Ishikawa (cell line): ENCODE data around the gene COA1.

Experiments
- CEBPB ChIP-seq: IDR thresholded peaks from 2 replicates; pipeline ENCODE4 v1.6.1; 2012
- CREB1 ChIP-seq: IDR thresholded peaks from 2 replicates; pipeline ENCODE4 v1.6.1; 2012; ENCODE audit warnings: low read depth
- EGR1 ChIP-seq: IDR thresholded peaks from 2 replicates; pipeline ENCODE4 v1.6.1; 2012
- NFIC ChIP-seq: IDR thresholded peaks from 2 replicates; pipeline ENCODE4 v1.6.1; 2012
- RAD21 ChIP-seq: IDR thresholded peaks from 2 replicates; pipeline ENCODE4 v1.6.1; 2012; ENCODE audit warnings: low read depth
- REST ChIP-seq: IDR thresholded peaks from 2 replicates; pipeline ENCODE4 v1.6.1; 2012; ENCODE audit warnings: low read depth, mild to moderate bottlenecking
- TAF1 ChIP-seq: IDR thresholded peaks from 2 replicates; pipeline ENCODE4 v1.6.1; 2012; ENCODE audit warnings: low read depth, mild to moderate bottlenecking
- USF1 ChIP-seq: IDR thresholded peaks from 2 replicates; pipeline ENCODE4 v1.6.1; 2012
- YY1 ChIP-seq: IDR thresholded peaks from 2 replicates; pipeline ENCODE4 v1.6.1; 2012; ENCODE audit warnings: low read depth
- TF ChIP-seq, protein P1 (sequence below): IDR thresholded peaks from 2 replicates; pipeline ENCODE4 v1.6.1; 2012

DNA sequence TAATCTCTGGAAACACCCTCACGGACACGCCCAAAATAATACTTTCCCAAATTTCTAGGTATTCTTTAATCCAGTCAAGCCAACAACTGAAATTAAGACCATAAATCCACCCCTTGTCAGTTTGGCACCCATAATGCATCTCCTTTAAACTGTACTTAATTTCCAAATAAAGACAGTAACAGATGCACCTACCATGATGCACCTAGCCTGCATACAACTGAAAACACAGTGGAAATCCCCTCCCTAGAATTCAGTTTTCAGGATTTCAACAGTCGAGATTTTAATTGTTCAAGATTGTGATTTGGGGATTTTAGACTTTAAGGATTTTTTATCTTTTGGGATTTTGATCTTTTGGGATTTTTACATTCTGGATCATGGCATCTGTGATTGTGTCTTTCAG is 129.3 kb downstream of the COA1 start:
- no peak for TF ChIP-seq REST
- no peak for TF ChIP-seq CREB1
- TF ChIP-seq CEBPB, result no peak
- no peak for TF ChIP-seq EGR1
- TF ChIP-seq NFIC, result no peak
- TF ChIP-seq, protein P1, sequence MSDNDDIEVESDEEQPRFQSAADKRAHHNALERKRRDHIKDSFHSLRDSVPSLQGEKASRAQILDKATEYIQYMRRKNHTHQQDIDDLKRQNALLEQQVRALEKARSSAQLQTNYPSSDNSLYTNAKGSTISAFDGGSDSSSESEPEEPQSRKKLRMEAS, result no peak
- TF ChIP-seq USF1, result no peak
- TF ChIP-seq YY1, result no peak
- no peak for TF ChIP-seq TAF1
- no peak for TF ChIP-seq RAD21
